Activated T-cell treated with anti-CD3 and anti-CD28 coated beads, Interleukin-2, amount 50 U/mL, for 4 hours (primary cell): ENCODE results near the gene RNMT. TPM values are rescaled to one million over a fixed set of nuclear protein-coding genes. Genes with fewer than 3 reads are reported as not detected.

Source experiments
- ATAC-seq, 2 donors: fragments of 200-7000 bp; cut with Tn5 transposase; one replicate each; pipeline ENCODE4 v1.10.0; 2021
- DNase-seq: peaks from one replicate; pipeline ENCODE4 v3.0.0-alpha.2; 2020
- H3K27me3 Mint-ChIP-seq: one replicate; pipeline ENCODE4 v1.8.0; 2021; ENCODE audit warnings: low read depth, mixed read lengths
- H3K36me3 Mint-ChIP-seq: one replicate; pipeline ENCODE4 v1.8.0; 2022; ENCODE audit warnings: mixed read lengths; ENCODE audit not compliant: insufficient read depth
- H3K4me1 Mint-ChIP-seq: one replicate; pipeline ENCODE4 v1.8.0; 2021; ENCODE audit warnings: low read depth, mixed read lengths
- H3K4me3 Mint-ChIP-seq: one replicate; pipeline ENCODE4 v1.8.0; 2021; ENCODE audit warnings: mild to moderate bottlenecking, moderate library complexity, mixed read lengths
- H3K9me3 Mint-ChIP-seq: one replicate; pipeline ENCODE4 v1.8.0; 2021; ENCODE audit warnings: mixed read lengths
- total RNA-seq, 3 donors: library from RNA; stranded (reverse); gene quantifications; one replicate each; pipeline ENCODE4 v1.2.1, GENCODE V29; 2021

RNMT gene
- total RNA-seq, 3 donors from 2014 or later, result 58.6 to 68.2 (median 58.8) TPM

DNA sequence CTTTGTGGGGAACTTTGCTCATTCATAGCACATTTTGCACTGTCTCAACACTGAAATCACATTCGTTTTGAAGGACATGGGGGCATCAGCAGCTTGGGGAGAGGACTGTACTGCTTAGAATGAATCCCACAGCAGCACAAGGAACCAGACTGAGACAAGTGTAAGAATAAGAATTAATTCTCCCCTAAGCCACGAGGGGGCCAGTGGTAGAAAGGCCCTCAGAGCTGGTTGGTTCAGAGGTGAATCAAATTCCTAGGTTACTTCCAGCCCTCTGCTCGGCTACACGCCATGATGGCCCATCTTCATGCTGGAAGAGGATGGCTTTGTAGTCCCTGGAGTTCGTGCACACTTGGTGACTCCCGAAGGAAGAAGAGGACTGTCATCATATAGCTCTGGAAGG, 85.5 kb downstream of the RNMT start:
- ATAC-seq (no peak), DNase-seq (no peak)
- H3K36me3 Mint-ChIP-seq, result no peaks in the 10 kb centered on the region
- H3K4me3 Mint-ChIP-seq, result no peak overlapping the region
- H3K9me3 Mint-ChIP-seq, result no peaks in the 10 kb centered on the region
- H3K27me3 Mint-ChIP-seq, result peaks cover 8% of the 10 kb centered on the region
- no peaks in the 10 kb centered on the region for H3K4me1 Mint-ChIP-seq

DNA sequence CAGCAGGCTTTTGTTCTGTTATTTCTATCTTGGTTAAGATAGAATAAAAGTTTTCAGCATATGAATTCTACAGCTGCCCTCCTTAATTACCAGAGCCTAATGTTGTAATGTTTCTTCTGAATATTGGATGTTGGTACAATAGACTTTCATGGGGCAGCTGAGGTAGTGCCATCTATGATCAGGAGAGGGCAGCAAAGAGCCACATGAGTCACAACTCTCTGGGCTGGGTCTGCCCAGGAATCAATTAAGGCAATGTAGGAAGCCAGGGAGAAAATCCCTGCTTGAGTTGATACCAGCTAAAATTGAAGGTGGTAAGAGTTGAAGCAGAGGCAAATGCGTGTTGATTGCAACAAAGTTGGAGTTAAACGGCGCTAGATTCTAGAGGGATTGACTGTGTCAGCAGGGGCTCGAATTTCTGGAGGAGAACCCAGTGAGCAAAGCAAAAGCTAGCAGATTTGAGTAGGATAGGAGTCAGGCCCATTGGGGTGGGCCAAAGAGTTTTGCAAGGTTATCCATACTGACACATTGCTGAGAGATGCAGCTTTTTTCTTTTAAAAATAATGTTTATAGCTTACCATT, 86.9 kb downstream of the RNMT start:
- DNase-seq (peak; percentile 49), ATAC-seq (peak; percentile 83 to 85)
- no peaks in the 10 kb centered on the region for H3K9me3 Mint-ChIP-seq
- peaks cover 8% of the 10 kb centered on the region for H3K27me3 Mint-ChIP-seq
- no peak overlapping the region for H3K4me3 Mint-ChIP-seq
- no peaks in the 10 kb centered on the region for H3K36me3 Mint-ChIP-seq
- no peaks in the 10 kb centered on the region for H3K4me1 Mint-ChIP-seq

Other genes with a start within 250 kb of the RNMT start
- gene FAM210A, start 115 bp upstream of the RNMT start, total RNA-seq, result 10 to 100 TPM; 24.6 to 32.9 (median 28.6) TPM
- not detected for gene MC5R, start 97.5 kb downstream of the RNMT start, total RNA-seq
- gene MC2R, start 188.9 kb downstream of the RNMT start, total RNA-seq, result not detected